Smooth muscle cell (in vitro differentiated cells): ENCODE data around the gene KIAA1328. TPM values are rescaled to one million over a fixed set of nuclear protein-coding genes. Genes with fewer than 3 reads are reported as not detected.

ENCODE experiments used
- DNase-seq: peaks from one replicate; lab custom pipeline; 2025; ENCODE audit not compliant: unreplicated experiment; lab: John Stamatoyannopoulos, UW
- H2AFZ ChIP-seq: fragments of 200-600 bp; sonication (generic); 2 replicates; pipeline ENCODE4 v1.6.0; 2016; ENCODE audit warnings: antibody characterized with exemption, low read depth, mild to moderate bottlenecking
- H3F3A ChIP-seq: fragments of 200-600 bp; sonication (generic); 2 replicates; pipeline ENCODE4 v1.6.0; 2017; ENCODE audit warnings: antibody characterized with exemption, low read depth
- H3K27ac ChIP-seq: fragments of 200-600 bp; sonication (generic); 2 replicates; pipeline ENCODE4 v1.5.1; 2016; ENCODE audit warnings: low read depth, mild to moderate bottlenecking
- H3K27me3 ChIP-seq: fragments of 200-600 bp; sonication (generic); 2 replicates; pipeline ENCODE4 v1.6.1; 2016; ENCODE audit warnings: low read depth, mild to moderate bottlenecking
- H3K36me3 ChIP-seq: fragments of 200-600 bp; sonication (generic); 2 replicates; pipeline ENCODE4 v1.5.1; 2016; ENCODE audit warnings: low read depth
- H3K4me1 ChIP-seq: fragments of 200-600 bp; sonication (generic); 2 replicates; pipeline ENCODE4 v1.5.1; 2016; ENCODE audit warnings: low read depth
- H3K4me2 ChIP-seq: fragments of 200-600 bp; sonication (generic); 2 replicates; pipeline ENCODE4 v1.6.0; 2016; ENCODE audit warnings: mild to moderate bottlenecking
- H3K4me3 ChIP-seq: fragments of 200-600 bp; sonication (generic); 2 replicates; pipeline ENCODE4 v1.5.1; 2016; ENCODE audit warnings: mild to moderate bottlenecking
- H3K79me2 ChIP-seq: fragments of 200-600 bp; sonication (generic); 2 replicates; pipeline ENCODE4 v1.6.0; 2016; ENCODE audit warnings: low read depth, mild to moderate bottlenecking
- H3K9ac ChIP-seq: fragments of 200-600 bp; sonication (generic); 2 replicates; pipeline ENCODE4 v1.6.0; 2016; ENCODE audit warnings: low read depth
- H3K9me3 ChIP-seq: fragments of 200-600 bp; sonication (generic); replicated peaks from 2 replicates; pipeline ENCODE4 v1.5.1; 2016; ENCODE audit warnings: low read depth
- H4K20me1 ChIP-seq: fragments of 200-600 bp; sonication (generic); 2 replicates; pipeline ENCODE4 v1.6.0; 2016; ENCODE audit warnings: low read depth
- CTCF ChIP-seq: fragments of 200-600 bp; sonication (generic); IDR thresholded peaks from 2 replicates; pipeline ENCODE4 v1.5.1; 2017; ENCODE audit warnings: borderline replicate concordance, mild to moderate bottlenecking, antibody characterized with exemption; ENCODE audit not compliant: insufficient read depth, poor library complexity, severe bottlenecking
- WGBS: methylation state at CpG from one replicate; pipeline ENCODE4 v1.1.7; 2016; ENCODE audit warnings: low lambda C conversion rate; 5-methylcytosine and 5-hydroxymethylcytosine counted together
- polyA plus RNA-seq: library from polyadenylated mRNA; unstranded; fragments of >200 nt; fragmentation: Nextera tagmentation; extraction: Ambion mirVana; gene quantifications from 2 replicates; pipeline ENCODE4 v1.2.1, GENCODE V29; 2016
- total RNA-seq: library from RNA; depleted of rRNA; stranded (reverse); fragments of >200 nt; gene quantifications from 2 replicates; pipeline ENCODE4 v1.2.3, GENCODE V29; 2014

The KIAA1328 gene
- total and polyA plus RNA-seq, 2 experiments from 2014 or later, result 2.2 to 11.7 TPM

GRCh38 chr18:37252342-37252741 lies 423.4 kb downstream of the KIAA1328 start:
- H4K20me1 ChIP-seq, result no peaks in the 10 kb centered on the region
- no peak for DNase-seq
- no peaks in the 10 kb centered on the region for H3K79me2 ChIP-seq
- H2AFZ ChIP-seq, result no peak overlapping the region
- no peak overlapping the region for H3K9ac ChIP-seq
- no peaks in the 10 kb centered on the region for H3K9me3 ChIP-seq
- peaks cover 4% of the 10 kb centered on the region for H3F3A ChIP-seq
- H3K36me3 ChIP-seq, result no peaks in the 10 kb centered on the region
- no peak overlapping the region for H3K4me3 ChIP-seq
- WGBS, result 88% methylated on average over 3 of the region's 3 CpGs
- H3K4me2 ChIP-seq, result no peak overlapping the region
- no peak overlapping the region for H3K27ac ChIP-seq
- H3K4me1 ChIP-seq, result no peaks in the 10 kb centered on the region
- no peak for TF ChIP-seq CTCF
- H3K27me3 ChIP-seq, result peaks cover 51% of the 10 kb centered on the region

- no peak for TF ChIP-seq CTCF
- Histone ChIP-seq H3K27ac (no peak overlapping the region), H3F3A (peaks cover 4% of the 10 kb centered on the region), H3K36me3 (no peaks in the 10 kb centered on the region), H2AFZ (no peak overlapping the region), H3K9ac (no peak overlapping the region), H3K79me2 (no peaks in the 10 kb centered on the region), H3K27me3 (peaks cover 57% of the 10 kb centered on the region), H4K20me1 (no peaks in the 10 kb centered on the region), H3K4me3 (peak overlapping the region; percentile 54), H3K9me3 (no peaks in the 10 kb centered on the region), H3K4me2 (peak overlapping the region; percentile 91), H3K4me1 (no peaks in the 10 kb centered on the region)
- DNase-seq, result no peak
- 73% methylated on average over 12 of the region's 12 CpGs for WGBS
These were observed 424.0 kb downstream of the KIAA1328 start for GRCh38 chr18:37252854-37253393.

- peak overlapping the region; percentile 54 for H3K4me3 ChIP-seq
- H2AFZ ChIP-seq, result no peak overlapping the region
- H3K27me3 ChIP-seq, result peaks cover 64% of the 10 kb centered on the region
- TF ChIP-seq CTCF, result no peak
- no peak overlapping the region for H3K27ac ChIP-seq
- H3K4me2 ChIP-seq, result peak overlapping the region; percentile 91
- H3K79me2 ChIP-seq, result no peaks in the 10 kb centered on the region
- H3K4me1 ChIP-seq, result no peaks in the 10 kb centered on the region
- 5% methylated on average over 49 of the region's 83 CpGs for WGBS
- H3F3A ChIP-seq, result peaks cover 4% of the 10 kb centered on the region
- H3K9me3 ChIP-seq, result no peaks in the 10 kb centered on the region
- H4K20me1 ChIP-seq, result no peaks in the 10 kb centered on the region
- H3K9ac ChIP-seq, result no peak overlapping the region
- no peak for DNase-seq
- H3K36me3 ChIP-seq, result no peaks in the 10 kb centered on the region
These were observed 424.7 kb downstream of the KIAA1328 start for GRCh38 chr18:37253394-37254235.
